A673 (cell line): ENCODE measurements around the gene CSNK2A1.

Experiments used
- EZH2 ChIP-seq: fragments of 200-600 bp; sonication (generic); IDR thresholded peaks from 2 replicates; pipeline ENCODE4 v1.6.1; 2017; ENCODE audit warnings: borderline replicate concordance, low read depth, mild to moderate bottlenecking, mixed read lengths, antibody characterized with exemption, low read length; ENCODE audit not compliant: poor library complexity, severe bottlenecking
- TF ChIP-seq, protein P1 (sequence below): fragments of 300-800, 200-600 bp; sonication (generic); conservative IDR thresholded peaks from 2 replicates; pipeline ENCODE4 v1.5.1; 2017; ENCODE audit warnings: low read depth, mild to moderate bottlenecking, antibody characterized with exemption, low read length, moderate library complexity, mixed read lengths

- TF ChIP-seq, protein P1, sequence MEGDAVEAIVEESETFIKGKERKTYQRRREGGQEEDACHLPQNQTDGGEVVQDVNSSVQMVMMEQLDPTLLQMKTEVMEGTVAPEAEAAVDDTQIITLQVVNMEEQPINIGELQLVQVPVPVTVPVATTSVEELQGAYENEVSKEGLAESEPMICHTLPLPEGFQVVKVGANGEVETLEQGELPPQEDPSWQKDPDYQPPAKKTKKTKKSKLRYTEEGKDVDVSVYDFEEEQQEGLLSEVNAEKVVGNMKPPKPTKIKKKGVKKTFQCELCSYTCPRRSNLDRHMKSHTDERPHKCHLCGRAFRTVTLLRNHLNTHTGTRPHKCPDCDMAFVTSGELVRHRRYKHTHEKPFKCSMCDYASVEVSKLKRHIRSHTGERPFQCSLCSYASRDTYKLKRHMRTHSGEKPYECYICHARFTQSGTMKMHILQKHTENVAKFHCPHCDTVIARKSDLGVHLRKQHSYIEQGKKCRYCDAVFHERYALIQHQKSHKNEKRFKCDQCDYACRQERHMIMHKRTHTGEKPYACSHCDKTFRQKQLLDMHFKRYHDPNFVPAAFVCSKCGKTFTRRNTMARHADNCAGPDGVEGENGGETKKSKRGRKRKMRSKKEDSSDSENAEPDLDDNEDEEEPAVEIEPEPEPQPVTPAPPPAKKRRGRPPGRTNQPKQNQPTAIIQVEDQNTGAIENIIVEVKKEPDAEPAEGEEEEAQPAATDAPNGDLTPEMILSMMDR: no peak
- TF ChIP-seq EZH2: no peak
Observed at GRCh38 chr20:426566-426965, 117.0 kb downstream of the CSNK2A1 start.
